Daoy (cell line): Measurements from ENCODE around the gene NFKBIA. TPM values are rescaled to one million over a fixed set of nuclear protein-coding genes. Genes with fewer than 3 reads are reported as not detected.
"Not testable (repeated sequence)": the region's sequence is repeated elsewhere in the genome, so short reads cannot be mapped to it uniquely, and the experiment has no call there.

Source experiments
- DNase-seq: peaks from one replicate; pipeline ENCODE4 v3.0.0-alpha.2; 2015; ENCODE audit warnings: low read depth
- total RNA-seq: library from RNA; depleted of rRNA; stranded (reverse); fragments of >200 nt; shearing (Covaris generic); gene quantifications from 2 replicates; pipeline ENCODE4 v1.2.3, GENCODE V29; 2014

The NFKBIA gene
- total RNA-seq, 1 experiment from 2014 or later: 259 TPM

DNA sequence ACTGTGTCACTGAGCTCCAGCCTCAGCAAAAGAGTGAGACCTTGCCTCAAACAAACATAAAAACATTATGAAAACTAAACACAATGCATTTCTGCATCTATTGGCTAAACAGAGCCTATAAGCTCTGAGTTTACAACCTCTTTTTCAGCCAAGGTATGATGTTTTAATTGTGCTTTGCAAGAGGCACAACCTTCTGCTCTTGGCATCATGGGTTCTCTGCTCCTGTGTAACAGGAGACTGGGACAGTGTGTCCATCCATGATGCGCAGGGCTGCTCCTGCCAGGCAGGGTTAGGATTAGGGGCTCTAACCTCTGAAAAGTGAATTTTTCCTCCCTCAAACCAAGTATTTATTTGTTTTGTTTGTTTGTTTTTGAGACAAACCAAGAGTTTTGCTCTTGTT, 5.0 kb upstream of the NFKBIA start:
- DNase-seq: no peak

DNA sequence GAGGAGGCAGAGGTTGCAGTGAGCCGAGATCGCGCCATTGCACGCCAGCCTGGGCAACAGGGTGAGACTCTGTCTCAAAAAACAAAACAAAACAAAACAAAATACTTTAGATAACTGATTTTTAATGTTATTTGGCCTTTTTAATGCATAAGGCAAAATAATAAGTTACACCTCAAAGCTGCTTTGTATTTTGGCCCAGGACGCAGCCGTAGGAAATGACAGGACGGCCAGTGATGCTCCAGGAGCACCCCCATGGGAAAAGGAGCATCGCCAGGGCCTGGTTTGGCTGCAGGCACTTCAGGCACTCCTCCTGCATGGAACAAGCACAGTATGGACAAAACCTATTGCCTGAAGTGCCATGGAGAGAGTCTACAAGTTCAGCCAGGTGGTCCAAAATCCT, 3.5 kb upstream of the NFKBIA start:
- DNase-seq: no peak

DNA sequence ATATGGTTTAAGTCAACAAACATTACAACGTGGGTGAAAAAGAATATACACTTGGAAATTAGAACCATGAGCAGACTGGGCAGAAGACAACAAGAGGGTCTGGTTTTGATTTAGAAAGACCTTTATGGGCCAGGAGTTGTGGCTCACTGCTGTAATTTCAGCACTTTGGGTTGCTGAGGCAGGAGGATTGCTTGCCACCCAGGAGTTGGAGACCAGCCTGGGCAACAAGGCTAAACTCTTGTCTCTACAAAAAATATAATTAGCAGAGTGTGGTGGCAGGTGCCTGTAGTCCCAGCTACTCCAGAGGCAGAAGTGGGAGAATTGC, 2.7 kb upstream of the NFKBIA start:
- no peak for DNase-seq

DNA sequence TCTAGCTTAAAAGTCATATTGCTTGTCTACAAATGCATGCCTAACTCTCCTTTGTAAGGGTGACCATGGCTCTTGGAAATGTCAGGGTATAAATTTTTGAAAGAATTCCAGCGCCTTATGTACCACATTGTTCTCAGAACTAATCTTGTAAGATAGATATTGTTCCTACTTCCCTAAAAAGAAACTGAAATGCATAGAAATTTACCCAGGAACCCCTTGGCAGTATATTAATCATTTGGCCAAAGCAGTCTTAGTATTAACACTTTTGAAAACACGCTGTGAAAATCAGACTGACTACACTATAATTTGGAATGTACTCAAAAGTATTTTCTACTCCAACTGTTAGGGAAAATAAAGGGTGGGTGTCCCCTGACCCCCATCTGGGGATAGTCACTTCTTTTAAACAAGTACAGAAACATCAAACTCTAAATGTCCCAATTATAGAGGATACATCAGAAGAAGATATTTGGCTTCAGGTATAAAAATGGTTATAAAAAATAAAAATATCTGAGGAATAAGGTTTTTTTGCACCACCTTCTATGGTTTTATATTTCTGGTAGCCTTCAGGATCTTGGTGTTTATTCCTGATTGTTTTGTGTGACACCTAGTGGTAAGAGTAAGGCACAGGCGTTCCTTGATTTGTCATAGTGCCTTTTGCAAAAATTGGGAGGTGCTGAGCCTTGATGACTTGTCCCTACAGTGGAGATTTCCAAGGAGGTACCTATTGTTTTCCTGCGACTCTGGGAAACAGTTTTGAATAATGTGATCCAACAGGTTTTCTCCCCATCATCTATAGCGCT, 2.2 kb upstream of the NFKBIA start:
- DNase-seq: peak; percentile 64

DNA sequence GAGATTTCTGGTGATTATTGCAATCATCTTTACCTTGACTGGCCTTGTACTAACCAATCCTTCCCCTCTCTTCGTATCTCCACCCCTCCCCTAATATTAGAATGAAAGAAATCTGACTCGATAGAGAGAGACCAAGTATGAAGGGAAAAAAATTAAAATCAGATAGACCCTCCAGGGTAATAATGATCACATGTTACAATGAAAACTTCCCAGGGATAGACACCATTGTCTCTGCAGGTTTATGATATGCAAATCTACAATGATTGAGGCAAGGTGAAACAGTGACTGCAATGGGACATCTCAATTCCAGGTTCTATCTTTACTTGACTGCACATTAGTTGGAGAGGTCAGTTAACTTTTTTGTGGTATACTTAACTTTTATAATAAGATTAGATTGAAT, 1.5 kb upstream of the NFKBIA start:
- DNase-seq: no peak

DNA sequence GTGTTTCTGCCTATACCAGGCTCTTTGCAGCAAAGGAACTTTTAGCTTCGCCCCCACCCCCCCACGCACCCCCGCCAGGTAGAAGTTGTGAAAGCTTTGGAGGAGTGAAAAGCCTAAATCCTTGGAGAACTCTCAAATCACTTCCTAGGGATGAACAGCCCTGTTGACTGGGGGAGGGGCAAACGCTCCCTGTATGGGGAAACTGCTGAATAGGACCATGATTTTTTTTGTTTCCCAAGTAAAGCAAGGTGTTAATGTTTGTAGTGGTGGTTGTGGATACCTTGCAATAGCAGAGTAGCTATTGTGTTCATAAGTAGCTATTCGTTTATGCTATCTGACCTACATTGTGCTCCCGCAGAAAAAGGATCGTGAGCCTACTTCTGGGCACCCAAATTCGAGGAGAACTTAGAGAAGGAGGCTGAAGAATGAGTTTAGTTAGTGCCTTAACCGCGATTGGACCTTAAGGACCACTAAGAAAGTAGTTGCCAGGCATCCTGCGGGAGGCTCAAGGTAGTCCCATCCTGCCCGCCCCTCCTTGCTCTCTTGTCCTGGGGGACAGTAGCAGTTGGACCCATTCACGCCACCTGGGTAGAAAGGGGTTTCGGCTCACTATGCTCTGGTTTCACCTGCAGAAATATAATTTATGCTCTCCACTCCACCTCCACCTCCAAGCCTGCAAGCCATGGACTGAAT, 901 bp upstream of the NFKBIA start:
- no peak for DNase-seq

DNA sequence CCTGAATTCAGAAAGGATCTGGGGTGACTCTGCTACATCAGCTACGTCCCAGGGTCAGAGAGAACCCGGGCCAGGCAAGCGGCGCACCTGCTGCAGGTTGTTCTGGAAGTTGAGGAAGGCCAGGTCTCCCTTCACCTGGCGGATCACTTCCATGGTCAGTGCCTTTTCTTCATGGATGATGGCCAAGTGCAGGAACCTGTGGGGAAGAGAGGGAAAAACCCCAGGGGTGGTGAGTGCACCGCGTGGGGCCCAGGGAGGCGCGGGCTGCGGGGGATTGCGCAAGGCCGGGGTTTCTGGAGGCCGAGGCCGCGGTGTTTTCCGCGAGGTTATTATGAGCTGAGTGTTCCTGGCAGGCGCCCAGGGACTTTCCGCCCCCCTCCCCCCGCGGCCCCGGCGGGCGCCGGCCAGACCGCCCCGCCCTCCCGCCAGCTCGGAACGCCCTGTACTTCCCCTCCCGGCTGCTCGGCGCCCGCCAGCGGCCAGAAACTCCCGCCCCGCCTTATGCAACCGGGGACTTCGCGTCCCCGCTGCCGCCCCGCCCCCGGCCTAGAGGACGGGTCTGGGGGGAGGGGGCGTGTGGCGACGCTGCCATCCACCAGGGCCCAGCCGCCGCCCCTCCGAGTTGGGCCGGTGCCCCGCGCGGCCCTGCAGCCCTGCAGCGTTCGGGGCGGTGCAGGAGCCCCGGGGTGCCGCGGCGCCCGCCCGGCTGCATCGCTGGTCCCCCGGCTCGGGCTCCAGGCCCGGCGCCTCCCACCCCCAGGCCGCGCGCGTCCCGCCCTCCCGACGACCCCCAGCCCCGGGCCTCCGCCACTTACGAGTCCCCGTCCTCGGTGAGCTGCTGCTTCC, 723 bp downstream of the NFKBIA start:
- peak; percentile 97 for DNase-seq

DNA sequence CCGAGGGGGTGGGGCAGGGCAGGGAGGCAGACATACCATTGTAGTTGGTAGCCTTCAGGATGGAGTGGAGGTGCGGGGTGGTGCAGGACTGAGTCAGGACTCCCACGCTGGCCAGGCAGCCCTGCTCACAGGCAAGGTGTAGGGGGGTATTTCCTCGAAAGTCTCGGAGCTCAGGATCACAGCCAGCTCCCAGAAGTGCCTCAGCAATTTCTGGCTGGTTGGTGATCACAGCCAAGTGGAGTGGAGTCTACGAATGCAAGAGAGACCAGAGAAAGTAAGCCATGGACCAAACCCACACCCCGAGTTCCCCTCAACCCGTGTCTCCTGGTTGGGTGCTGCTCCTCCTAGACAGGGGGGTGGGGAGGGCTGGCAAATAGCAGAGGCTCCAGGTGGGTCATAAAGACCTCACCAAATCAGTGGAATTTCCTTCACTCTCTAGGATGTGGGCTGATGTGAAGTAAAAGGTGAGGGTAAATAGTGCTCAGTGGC, 1.4 kb downstream of the NFKBIA start:
- DNase-seq: peak; percentile 57

DNA sequence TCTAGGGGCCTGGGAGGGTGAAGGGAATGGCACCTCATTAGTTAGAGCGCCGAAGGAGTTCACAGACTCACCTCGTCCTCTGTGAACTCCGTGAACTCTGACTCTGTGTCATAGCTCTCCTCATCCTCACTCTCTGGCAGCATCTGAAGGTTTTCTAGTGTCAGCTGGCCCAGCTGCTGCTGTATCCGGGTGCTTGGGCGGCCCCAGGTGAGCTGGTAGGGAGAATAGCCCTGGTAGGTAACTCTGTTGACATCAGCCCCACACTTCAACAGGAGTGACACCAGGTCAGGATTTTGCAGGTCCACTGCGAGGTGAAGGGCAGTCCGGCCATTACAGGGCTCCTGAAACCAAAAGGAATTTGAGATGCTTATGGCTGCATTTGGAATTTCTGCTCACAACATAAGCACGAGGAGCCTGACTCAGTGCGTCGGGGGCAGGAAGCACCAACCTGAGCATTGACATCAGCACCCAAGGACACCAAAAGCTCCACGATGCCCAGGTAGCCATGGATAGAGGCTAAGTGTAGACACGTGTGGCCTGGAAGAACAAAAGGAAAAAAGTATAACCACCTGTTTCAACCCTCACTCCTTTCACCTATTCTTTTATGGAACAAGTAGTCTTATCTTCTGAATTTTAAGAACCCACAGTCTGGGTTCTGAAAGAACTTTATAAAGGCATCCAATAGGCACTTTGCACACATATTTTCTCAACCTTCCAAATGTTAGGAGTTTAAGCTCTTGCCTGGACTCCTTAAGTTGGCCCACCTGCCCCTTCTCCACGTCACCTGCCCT, 2.0 kb downstream of the NFKBIA start:
- peak; percentile 50 for DNase-seq

DNA sequence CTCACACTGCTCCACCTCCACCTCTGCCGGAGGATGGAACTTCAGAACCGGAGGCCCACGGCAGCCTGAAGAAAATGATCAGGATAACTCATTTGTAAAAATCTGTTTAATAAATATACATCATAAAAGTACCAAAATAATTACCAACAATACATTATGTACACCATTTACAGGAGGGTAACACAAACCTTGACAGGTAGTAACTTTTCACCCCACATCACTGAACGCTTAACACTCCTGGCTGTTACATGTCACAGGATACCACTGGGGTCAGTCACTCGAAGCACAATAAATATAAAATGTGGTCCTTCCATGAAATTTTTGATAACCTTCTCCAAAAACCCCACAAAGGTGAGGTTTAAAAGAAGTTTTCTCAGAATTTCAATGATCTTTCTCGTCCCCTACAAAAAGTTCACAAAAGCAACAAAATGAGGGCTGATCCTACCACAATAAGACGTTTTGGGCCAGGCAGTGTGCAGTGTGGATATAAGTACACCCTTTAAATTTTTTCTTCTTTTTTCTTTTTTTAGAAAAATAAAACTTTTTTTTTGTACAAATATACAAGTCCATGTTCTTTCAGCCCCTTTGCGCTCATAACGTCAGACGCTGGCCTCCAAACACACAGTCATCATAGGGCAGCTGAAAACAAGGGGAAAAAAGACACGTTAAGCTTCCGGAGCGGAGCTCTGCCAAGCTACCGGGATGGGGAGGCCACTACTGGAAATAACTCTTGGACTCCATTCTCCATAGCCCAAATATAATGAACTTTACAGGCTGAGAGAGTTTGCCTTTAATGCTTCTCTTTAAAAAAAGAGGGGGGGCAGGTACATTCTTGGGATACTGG, 2.9 kb downstream of the NFKBIA start:
- no peak for DNase-seq

DNA sequence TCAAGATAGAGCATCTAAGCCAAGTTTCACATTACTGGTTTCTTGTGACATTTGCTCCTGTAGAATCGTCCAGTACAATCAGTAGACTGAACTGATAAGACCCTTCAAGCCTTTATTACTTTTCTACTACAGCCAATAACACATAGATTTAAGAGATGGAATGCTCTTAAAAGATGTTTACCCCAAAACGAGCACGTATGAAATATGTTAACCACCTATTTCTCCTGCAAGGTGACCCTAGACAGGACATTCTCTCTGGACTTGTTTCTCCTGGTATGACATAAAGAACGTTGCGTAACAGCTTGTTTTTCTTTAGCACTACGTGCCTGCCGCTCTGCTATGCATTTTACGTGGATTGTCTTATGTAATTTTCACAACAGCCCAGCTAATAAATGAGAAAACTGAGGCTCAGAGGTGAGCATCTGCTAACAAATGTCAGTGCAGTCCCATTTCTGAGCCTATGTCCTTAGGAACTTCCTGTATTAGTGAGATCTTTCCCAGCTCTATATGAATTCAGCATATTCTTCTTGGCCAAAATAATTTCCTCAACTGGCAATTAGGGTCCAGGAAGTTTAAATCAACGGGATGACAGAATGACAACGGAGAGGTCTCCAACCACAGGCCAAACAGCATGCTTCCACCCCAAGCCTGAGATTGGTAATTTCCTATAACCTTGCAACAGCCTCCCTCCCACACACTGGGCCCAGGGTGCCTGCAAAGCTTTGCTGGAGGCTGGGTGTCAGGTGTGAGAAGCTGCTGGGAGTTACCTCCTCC, 3.7 kb downstream of the NFKBIA start:
- DNase-seq: no peak

DNA sequence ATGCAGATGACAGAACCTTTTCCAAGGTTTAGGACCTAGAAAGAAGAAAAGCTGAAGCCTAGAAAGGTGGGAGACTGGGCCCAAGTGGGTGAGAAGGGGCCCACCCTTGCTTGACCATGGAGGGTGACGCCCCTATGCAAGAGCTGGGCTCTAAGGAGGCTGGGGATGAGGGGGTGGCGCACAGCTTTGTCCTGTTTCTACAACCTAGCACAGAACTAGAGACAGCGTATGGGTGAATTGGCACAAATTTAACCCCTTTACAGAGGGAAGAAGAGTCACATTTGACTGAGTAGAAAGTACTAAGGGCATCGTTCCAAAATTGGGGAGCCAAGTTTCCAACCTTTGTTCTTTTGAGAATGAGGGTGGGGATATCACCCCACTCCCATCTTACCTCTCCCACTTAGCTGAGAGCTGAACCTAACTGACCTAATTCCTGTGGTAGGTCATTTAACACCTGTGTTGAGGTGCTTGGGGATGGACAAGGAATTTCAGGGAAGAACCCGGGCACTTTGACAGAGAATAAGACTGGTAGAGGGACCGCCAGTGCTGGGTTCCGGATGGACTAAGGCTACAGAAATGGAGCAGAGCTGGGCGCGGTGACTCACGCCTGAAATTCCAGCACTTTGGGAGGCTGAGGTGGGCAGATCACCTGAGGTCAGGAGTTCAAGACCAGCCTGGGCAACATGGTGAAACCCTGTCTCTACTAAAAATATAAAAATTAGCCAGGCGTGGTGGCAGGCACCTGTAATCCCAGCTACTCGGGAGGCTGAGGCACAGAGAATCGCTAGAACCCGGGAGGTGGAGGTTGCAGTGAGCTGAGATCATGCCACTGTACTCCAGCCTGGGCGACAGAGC, 5.2 kb downstream of the NFKBIA start:
- no peak for DNase-seq

DNA sequence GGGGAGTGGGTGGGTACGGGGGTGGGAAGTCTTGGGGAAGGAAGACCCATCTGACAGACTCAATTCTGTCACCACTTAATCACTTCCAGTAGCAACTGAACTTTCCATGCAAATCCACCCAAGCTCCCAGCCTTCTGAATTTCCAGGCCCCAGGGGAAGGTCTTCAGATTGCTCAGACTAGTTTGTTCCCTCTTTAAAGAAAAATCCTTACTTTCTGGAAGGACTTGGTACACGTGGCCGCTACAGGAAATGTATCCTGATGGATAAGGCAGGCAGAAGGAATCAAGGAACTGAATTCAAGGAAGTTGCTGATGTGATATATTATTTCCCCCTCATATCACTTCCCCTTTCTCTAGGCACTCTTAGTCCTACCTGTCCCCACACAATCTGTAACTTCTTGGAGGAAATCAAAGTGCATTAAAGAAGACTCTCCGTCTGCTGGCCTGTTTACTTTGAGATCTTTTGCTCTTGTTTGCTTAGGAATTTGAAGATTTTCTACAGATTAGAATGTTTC, 6.4 kb downstream of the NFKBIA start:
- DNase-seq: no peak

DNA sequence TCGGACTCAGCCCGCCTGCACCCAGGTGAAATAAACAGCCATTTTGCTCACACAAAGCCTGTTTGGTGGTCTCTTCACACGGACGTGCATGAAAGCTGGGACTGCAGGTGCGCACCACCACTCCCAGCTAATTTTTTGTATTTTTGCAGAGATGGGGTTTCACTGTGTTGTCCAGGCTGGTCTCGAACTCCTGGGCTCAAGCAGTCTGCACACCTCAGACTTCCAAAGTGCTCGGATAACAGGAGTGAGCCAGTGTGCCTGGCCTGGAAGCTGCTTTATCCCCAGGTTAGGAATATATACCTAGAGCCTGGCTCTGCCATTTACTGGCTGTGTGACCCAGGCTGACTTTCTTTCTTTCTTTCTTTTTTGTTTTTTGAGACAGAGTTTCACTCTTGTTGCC, 7.9 kb downstream of the NFKBIA start:
- DNase-seq: not testable (repeated sequence)

DNA sequence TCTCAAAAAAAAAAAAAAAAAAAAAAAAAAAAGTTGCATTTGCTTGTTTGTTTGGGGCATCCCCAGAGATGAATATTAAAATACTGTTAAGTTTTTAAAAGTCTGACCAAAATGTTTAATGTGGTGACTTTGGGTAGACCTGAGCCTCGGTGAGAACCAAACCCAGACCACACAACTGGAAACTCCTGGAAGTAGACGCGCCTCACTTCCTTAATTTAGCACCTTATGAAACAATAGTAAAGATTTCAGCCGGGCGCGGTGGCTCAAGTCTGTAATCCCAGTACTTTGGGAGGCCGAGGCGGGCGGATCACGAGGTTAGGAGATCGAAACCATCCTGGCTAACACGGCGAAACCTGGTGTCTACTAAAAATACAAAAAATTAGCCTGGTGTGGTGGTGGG, 9.3 kb downstream of the NFKBIA start:
- DNase-seq: no peak

DNA sequence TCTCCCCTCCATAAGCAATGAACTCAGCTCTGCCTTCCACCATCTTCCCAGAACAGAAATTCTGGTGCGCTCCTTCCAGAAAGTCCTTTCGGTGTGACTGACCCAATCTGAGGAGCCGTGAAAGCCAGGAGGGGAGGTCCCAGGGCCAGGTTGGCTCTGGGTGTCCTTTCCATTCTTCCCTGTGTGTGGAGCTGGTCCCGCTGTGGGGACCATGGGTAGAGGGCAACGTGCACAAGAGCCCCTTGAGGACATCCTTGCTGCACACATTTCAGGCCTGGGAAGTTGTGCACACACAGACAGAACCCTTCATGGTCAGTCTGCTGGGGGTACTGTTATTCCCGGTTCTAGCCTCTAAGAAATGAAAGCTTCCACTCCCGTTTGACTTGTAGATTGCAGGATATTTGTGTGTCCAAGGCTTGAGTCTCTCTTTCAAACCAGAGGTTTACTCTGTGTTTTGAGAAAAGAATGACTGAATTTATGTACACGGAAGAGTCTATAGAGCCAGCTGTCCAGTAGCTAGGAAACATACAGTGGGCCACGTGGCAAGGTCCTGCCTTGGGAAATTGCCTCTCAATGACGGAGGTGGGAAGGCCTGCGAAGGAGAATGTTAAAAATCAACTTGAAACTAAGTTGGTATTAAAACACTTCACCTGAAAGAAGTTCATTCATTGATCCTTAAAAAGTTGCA, 10.1 kb downstream of the NFKBIA start:
- no peak for DNase-seq

DNA sequence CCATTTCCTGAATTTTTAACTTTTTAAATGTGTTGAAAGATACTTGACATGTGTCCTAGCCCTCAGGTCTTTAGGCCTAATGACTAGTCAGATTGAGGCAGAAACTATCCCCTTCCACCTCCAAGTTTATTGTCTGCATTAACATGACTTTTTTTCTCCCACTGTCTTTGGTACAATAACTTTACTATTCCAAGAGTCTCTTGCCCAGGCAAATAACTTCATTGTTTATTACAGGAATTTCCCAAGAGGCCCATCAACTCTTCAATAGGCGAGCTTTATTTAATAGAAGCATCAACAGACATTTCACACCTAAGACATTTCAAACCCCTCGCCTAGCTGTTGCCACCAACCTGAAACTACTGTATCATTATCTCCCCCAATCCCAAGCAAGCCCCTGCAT, 10.7 kb downstream of the NFKBIA start:
- DNase-seq: no peak

DNA sequence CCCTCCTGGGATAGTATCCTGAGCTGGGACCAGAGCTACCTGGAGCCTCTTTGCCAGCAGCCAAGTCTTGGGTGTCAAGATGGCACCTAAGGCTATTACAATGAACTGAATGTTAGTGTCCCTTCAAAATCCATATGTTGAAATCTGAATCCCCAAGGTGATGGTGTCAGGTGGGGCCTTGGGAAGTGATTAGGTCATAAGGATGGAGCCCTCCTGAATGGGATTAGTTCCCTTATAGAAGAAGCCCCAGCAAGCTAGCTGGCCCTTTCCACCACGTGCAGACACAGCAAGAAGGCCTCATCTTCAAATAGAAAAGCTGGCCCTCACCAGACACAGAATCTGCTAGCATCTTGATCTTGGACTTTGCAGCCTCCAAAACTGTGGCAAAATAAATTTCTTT, 12.4 kb downstream of the NFKBIA start:
- no peak for DNase-seq
